NCI-H2081 (cell line): ENCODE results near the gene DENND1B.
"Not testable (repeated sequence)": the region's sequence is repeated elsewhere in the genome, so short reads cannot be mapped to it uniquely, and the experiment has no call there.

Experiments
- DNase-seq, 2 experiments: peaks; one replicate each; lab custom pipeline; 2025; lab: John Stamatoyannopoulos, UW

The DENND1B gene

GRCh38 chr1:197782722-197783360 is 7.6 kb upstream of the DENND1B start:
- DNase-seq = no peak

GRCh38 chr1:197781968-197782721 is 6.9 kb upstream of the DENND1B start:
- no peak for DNase-seq

GRCh38 chr1:197779921-197780320 is 4.6 kb upstream of the DENND1B start:
- DNase-seq = no peak

GRCh38 chr1:197778366-197778945 is 3.2 kb upstream of the DENND1B start:
- DNase-seq = no peak

- DNase-seq = no peak
These were observed 1.2 kb upstream of the DENND1B start for GRCh38 chr1:197776351-197777105.

- peak; percentile 39 to 54 for DNase-seq
These were observed 606 bp downstream of the DENND1B start for GRCh38 chr1:197774466-197775281.

- no peak for DNase-seq
These were observed 1.4 kb downstream of the DENND1B start for GRCh38 chr1:197773856-197774255.

GRCh38 chr1:197771904-197772556 is 3.2 kb downstream of the DENND1B start:
- no peak for DNase-seq

- no peak for DNase-seq
These were observed 3.9 kb downstream of the DENND1B start for GRCh38 chr1:197771386-197771785.

GRCh38 chr1:197770243-197770642 is 5.0 kb downstream of the DENND1B start:
- no peak for DNase-seq

- DNase-seq = no peak
These were observed 6.0 kb downstream of the DENND1B start for GRCh38 chr1:197769287-197769686.

GRCh38 chr1:197768014-197768805 is 7.1 kb downstream of the DENND1B start:
- no peak for DNase-seq

- no peak for DNase-seq
These were observed 11.5 kb downstream of the DENND1B start for GRCh38 chr1:197763769-197764168.

- no peak for DNase-seq
These were observed 12.0 kb downstream of the DENND1B start for GRCh38 chr1:197763307-197763706.

- no peak for DNase-seq
These were observed 13.6 kb downstream of the DENND1B start for GRCh38 chr1:197761654-197762053.

- not testable (repeated sequence) for DNase-seq
These were observed 19.7 kb downstream of the DENND1B start for GRCh38 chr1:197755553-197755952.

- DNase-seq = not testable (repeated sequence)
These were observed 22.6 kb downstream of the DENND1B start for GRCh38 chr1:197752652-197753164.

GRCh38 chr1:197750366-197750765 is 24.9 kb downstream of the DENND1B start:
- DNase-seq = no peak

GRCh38 chr1:197745911-197746310 is 29.4 kb downstream of the DENND1B start:
- no peak for DNase-seq

GRCh38 chr1:197744979-197745378 is 30.3 kb downstream of the DENND1B start:
- DNase-seq = no peak
